SK-N-MC (cell line): ENCODE data around the gene FOXJ1.

ENCODE experiments used
- DNase-seq: peaks from one replicate; pipeline ENCODE4 v3.0.0-alpha.2; 2011; ENCODE audit warnings: low read depth, low spot score
- H3K27ac ChIP-seq: fragments of 200-600 bp; sonication (generic); 2 replicates; pipeline ENCODE4 v1.5.1; 2016; ENCODE audit warnings: mixed run types
- H3K36me3 ChIP-seq: fragments of 200-600 bp; sonication (generic); 2 replicates; pipeline ENCODE4 v1.6.1; 2017; ENCODE audit warnings: antibody characterized with exemption, low read length, mixed read lengths; ENCODE audit not compliant: insufficient read depth
- H3K4me3 ChIP-seq: fragments of 200-600 bp; sonication (generic); 2 replicates; pipeline ENCODE4 v1.5.1; 2016
- H3K9ac ChIP-seq: fragments of 200-600 bp; sonication (generic); 2 replicates; pipeline ENCODE4 v1.8.0; 2017; ENCODE audit warnings: mixed run types, mixed read lengths; ENCODE audit not compliant: insufficient read length
- H3K9me3 ChIP-seq: fragments of 200-600 bp; sonication (generic); 2 replicates; pipeline ENCODE4 v1.6.1; 2017; ENCODE audit warnings: low read depth, mild to moderate bottlenecking, antibody characterized with exemption, low read length, moderate library complexity, mixed read lengths
- EZH2 ChIP-seq: fragments of 200-600 bp; sonication (generic); IDR thresholded peaks from one replicate; pipeline ENCODE4 v1.6.1; 2017; ENCODE audit warnings: antibody characterized with exemption
- FOXP2 ChIP-seq: optimal IDR thresholded peaks from 2 replicates; pipeline ENCODE3; 2011; ENCODE audit warnings: mild to moderate bottlenecking, moderate library complexity; ENCODE audit not compliant: insufficient read depth; ENCODE audit errors: extremely low read length, control extremely low read depth
- POLR2AphosphoS5 ChIP-seq: IDR thresholded peaks from 2 replicates; pipeline ENCODE4 v1.6.1; 2012; ENCODE audit warnings: mild to moderate bottlenecking, low read depth, low read length, borderline replicate concordance

FOXJ1 gene

DNA sequence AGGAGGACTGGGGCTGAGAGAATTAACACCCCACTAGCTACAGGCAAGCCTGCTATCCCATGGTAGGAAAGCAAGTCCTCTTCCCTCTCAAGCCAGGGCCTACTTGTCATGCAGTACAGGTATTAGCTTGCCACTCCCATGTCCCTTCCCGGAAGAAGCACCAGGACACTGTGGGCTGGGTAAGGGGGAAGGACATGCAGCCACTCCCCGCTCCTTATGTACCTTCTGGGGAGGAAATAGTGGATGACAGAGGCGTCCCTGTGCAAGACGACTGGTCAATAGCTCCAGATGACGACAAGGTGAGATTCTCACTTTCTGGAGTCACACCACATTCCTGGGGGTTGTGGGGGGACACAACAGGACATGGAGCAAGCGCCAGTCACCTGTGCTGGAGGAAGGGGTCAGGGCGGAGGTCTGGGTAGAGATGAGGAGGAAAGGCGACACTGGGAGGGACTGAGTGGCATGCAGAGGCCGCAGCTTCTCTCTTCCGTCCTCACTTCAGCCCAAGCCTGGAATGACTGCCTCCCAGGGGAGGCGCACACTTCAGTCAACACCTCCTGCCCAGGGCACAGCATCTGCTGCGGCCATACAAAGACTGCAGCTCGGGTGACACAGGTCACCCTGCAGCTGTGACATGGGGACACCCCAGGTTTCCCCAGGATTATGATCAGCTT lies 15.1 kb upstream of the FOXJ1 start:
- no peak overlapping the region for H3K9ac ChIP-seq
- H3K27ac ChIP-seq, result no peak overlapping the region
- H3K36me3 ChIP-seq, result no peaks in the 10 kb centered on the region
- H3K4me3 ChIP-seq, result no peak overlapping the region
- DNase-seq, result no peak
- H3K9me3 ChIP-seq, result no peaks in the 10 kb centered on the region
- TF ChIP-seq POLR2AphosphoS5, result no peak
- no peak for TF ChIP-seq EZH2
- TF ChIP-seq FOXP2, result no peak

DNA sequence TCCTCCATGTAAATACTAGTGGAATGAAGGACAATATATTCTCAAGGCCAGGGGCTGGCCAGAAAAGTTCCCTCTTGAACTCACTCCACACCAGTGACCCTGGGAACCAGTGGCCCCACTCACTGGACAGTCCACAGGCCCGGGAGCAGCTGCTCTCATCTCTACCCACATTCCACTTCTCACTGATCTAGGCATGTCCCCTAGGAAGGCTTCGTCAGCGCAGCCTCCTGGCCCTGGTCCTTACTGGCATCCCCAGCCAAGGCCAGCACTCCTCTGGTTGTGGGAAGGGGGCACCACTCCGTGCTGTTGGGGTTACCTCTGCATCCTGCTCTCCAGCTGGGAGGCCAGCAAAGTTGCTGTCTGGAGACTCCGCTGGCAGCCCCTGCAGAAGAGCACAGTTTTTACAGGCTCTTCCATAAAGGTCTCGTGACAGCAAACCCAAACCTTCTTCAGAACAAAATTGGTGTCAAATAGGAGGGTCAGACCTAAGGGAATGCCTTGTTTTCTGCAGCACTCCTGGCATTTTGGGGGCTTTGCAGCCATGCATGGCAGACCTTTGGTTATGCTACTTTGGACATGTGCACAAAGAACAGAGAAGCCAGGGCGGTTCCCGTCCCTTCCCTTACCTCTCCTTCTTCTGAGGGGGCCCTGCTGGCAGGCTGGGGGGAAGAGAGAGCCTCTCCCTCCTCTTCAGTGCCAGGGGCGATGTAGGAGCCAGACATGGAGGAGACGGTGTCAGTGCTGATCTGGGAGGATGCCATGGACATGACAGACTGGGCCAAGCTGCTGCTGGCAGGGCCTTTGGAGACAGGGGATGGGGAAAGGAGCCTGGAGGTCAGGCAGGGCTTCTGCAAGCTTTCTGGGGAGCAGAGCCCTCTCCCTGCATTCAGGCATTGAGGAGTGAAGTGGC lies 14.1 kb upstream of the FOXJ1 start:
- H3K4me3 ChIP-seq, result no peak overlapping the region
- no peak for DNase-seq
- H3K9ac ChIP-seq, result no peak overlapping the region
- TF ChIP-seq POLR2AphosphoS5, result no peak
- TF ChIP-seq EZH2, result no peak
- TF ChIP-seq FOXP2, result no peak
- H3K27ac ChIP-seq, result no peak overlapping the region
- no peaks in the 10 kb centered on the region for H3K36me3 ChIP-seq
- H3K9me3 ChIP-seq, result no peaks in the 10 kb centered on the region

DNA sequence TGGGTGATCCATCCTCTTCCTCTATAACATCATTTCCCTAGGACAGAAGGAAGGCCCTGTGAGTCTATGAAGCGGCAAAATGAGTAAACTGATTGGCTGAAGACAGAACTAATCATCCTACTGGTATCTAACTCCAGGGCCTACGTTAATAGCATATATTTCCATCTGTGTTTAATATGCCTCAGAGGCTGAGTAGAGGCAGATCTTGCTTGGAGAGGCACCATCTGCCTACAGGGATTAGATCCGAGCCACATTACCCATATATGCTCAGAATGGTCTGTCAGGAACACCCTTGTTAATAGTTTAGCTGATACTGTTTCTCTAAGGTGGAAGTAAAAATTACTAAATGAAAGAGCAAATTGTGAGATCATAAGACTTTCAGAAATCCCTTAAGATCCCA lies 13.2 kb upstream of the FOXJ1 start:
- no peak overlapping the region for H3K4me3 ChIP-seq
- H3K36me3 ChIP-seq, result no peaks in the 10 kb centered on the region
- TF ChIP-seq EZH2, result no peak
- no peak for TF ChIP-seq POLR2AphosphoS5
- TF ChIP-seq FOXP2, result no peak
- H3K27ac ChIP-seq, result no peak overlapping the region
- no peak for DNase-seq
- no peaks in the 10 kb centered on the region for H3K9me3 ChIP-seq
- no peak overlapping the region for H3K9ac ChIP-seq

DNA sequence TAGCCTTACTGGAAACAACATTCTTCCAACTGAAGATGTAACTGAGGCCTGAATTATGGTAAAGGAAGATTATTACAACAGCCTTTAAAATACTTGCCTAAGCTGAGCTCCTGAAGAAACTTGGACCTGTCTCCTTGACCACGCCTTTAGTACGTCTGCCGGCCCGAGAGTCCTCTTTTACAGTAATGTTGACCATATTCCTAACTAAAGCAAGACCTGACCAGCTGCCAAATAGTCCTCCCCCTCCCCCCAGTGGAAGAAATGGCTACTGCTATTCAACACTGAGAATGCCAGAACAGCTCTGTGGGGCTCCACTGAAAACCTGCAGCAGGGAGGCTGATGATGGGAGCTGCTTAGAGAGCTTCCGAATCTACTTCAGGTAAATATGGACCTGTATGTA lies 12.6 kb upstream of the FOXJ1 start:
- H3K4me3 ChIP-seq, result no peak overlapping the region
- DNase-seq, result no peak
- no peaks in the 10 kb centered on the region for H3K9me3 ChIP-seq
- H3K9ac ChIP-seq, result no peak overlapping the region
- no peak overlapping the region for H3K27ac ChIP-seq
- H3K36me3 ChIP-seq, result no peaks in the 10 kb centered on the region
- TF ChIP-seq FOXP2, result no peak
- TF ChIP-seq POLR2AphosphoS5, result no peak
- TF ChIP-seq EZH2, result no peak

DNA sequence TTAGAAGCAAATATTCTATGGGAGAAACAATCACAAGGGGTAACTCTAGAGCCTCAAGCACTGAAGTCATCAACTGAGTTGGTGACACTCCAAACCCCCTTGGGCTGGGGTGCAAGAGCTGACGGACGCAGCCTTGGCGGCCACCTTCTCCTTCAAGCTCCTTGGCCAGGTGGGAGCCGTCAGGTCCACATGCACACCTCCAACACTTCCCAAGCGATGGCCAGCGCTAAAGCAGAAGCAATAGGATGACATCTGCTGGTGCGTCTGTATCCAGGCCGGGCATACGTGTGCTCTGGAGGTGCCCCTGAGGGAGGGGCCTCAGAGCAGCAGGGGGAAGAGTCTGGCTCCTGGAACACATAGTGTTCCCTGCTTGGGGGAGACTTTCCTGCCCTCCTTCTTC lies 12.2 kb upstream of the FOXJ1 start:
- Histone ChIP-seq H3K9ac (no peak overlapping the region), H3K9me3 (no peaks in the 10 kb centered on the region), H3K36me3 (no peaks in the 10 kb centered on the region), H3K4me3 (no peak overlapping the region), H3K27ac (no peak overlapping the region)
- DNase-seq, result no peak
- TF ChIP-seq EZH2 (no peak), FOXP2 (no peak), POLR2AphosphoS5 (no peak)

DNA sequence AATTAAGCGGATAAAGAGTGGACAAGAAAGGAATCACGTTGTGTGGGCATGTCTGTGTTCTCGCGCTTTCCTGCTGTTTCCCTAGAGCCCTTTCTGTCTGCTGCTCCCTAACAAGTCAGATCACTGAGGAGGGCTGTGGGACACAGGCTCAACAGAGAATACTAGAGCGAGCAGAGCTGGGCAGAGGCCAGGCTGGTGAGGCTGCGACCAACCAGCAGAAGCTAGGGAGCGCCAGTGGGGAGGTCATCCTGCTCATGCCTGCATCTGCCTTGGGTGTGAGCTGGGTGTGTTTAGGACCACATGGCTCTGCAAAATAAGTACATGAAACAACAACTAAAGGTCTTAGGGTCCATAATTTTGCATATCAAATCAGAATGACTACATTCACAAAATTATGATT lies 11.5 kb upstream of the FOXJ1 start:
- no peak overlapping the region for H3K4me3 ChIP-seq

DNA sequence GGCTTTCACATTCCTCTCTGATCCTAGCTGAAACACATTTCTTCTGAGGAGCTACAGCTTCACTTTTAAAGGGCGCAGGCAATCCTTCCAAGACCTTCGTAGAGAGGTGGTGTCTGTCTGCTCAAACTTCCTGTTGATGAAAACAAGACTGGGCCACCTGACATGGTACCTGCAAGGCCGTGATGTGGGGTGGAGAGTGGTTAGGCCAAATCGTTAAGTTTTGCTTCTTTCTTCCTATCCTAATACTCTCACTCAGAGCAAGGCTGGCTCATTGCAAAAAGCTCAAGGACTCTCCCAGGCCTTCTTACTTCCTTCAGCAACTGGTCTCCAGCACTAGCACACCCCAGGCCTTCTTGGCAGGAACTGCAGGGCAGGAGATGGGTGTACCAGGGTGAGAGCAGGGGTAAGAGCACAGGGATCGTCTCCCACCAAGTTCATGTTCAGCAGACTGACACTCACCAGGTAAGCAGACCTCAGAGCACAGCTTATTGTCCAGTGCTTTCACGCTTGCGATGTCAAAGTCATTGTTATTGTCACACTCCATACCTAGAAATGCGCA lies 10.9 kb upstream of the FOXJ1 start:
- no peak for DNase-seq
- H3K9ac ChIP-seq, result no peak overlapping the region
- TF ChIP-seq EZH2, result no peak
- no peak for TF ChIP-seq POLR2AphosphoS5
- TF ChIP-seq FOXP2, result no peak
- no peak overlapping the region for H3K27ac ChIP-seq
- H3K4me3 ChIP-seq, result no peak overlapping the region
- H3K36me3 ChIP-seq, result no peaks in the 10 kb centered on the region
- no peaks in the 10 kb centered on the region for H3K9me3 ChIP-seq

More for the DNA sequence above, 11.5 kb upstream of the FOXJ1 start:
- TF ChIP-seq FOXP2 (no peak), EZH2 (no peak), POLR2AphosphoS5 (no peak)
- H3K9me3 ChIP-seq, result no peaks in the 10 kb centered on the region
- no peak overlapping the region for H3K27ac ChIP-seq
- H3K36me3 ChIP-seq, result no peaks in the 10 kb centered on the region
- no peak overlapping the region for H3K9ac ChIP-seq
- no peak for DNase-seq
